PC-9 (cell line): ENCODE measurements around the gene CD209. TPM values are rescaled to one million over a fixed set of nuclear protein-coding genes. Genes with fewer than 3 reads are reported as not detected.

Source experiments
- BruUV-seq: library from RNA; stranded (reverse); fragments of 400-500 nt; replicated peaks from 2 replicates; lab custom pipeline; 2021; lab: Mats Ljungman, UMichigan
- CTCF ChIA-PET: fragments of 300-600 bp; sonication (Branson Sonifier 250); formaldehyde crosslinking; loops from one replicate; lab custom pipeline; 2022; ENCODE audit warnings: antibody characterized with exemption; lab: Charles Lee
- POLR2A ChIA-PET: fragments of 300-600 bp; sonication (Branson Sonifier 250); formaldehyde crosslinking; loops from one replicate; lab custom pipeline; 2022; ENCODE audit warnings: antibody characterized with exemption; ENCODE audit not compliant: unreplicated experiment; lab: Charles Lee
- DNase-seq, 2 experiments: peaks; one replicate each; pipeline versions ENCODE4 v3.0.0 to v3.0.0-alpha.2; 2015 to 2022; ENCODE audit warnings: mixed read lengths in 1 of 2
- H2AFZ ChIP-seq: fragments of 200-600 bp; sonication (generic); 2 replicates; pipeline ENCODE4 v1.8.1; 2017; ENCODE audit warnings: antibody characterized with exemption
- H3F3A ChIP-seq: fragments of 200-600 bp; sonication (generic); 2 replicates; pipeline ENCODE4 v1.8.1; 2017; ENCODE audit warnings: antibody characterized with exemption, mild to moderate bottlenecking, low read depth; ENCODE audit not compliant: insufficient read depth
- H3K27ac ChIP-seq: fragments of 200-600 bp; sonication (generic); 2 replicates; pipeline ENCODE4 v1.6.1; 2016; ENCODE audit warnings: mixed run types
- H3K27me3 ChIP-seq: fragments of 200-600 bp; sonication (generic); 2 replicates; pipeline ENCODE4 v1.6.1; 2016; ENCODE audit warnings: low read depth, mixed run types; ENCODE audit not compliant: insufficient read depth
- H3K36me3 ChIP-seq: fragments of 200-600 bp; sonication (generic); 2 replicates; pipeline ENCODE4 v1.6.1; 2016; ENCODE audit warnings: low read depth, mixed run types
- H3K4me1 ChIP-seq: fragments of 200-600 bp; sonication (generic); replicated peaks from 2 replicates; pipeline ENCODE4 v1.6.1; 2016; ENCODE audit warnings: mixed run types; ENCODE audit not compliant: insufficient read depth
- H3K4me2 ChIP-seq: fragments of 200-600 bp; sonication (generic); 2 replicates; pipeline ENCODE4 v1.6.1; 2017; ENCODE audit warnings: mixed run types
- H3K4me3 ChIP-seq: fragments of 200-600 bp; sonication (generic); 2 replicates; pipeline ENCODE4 v1.6.1; 2016; ENCODE audit warnings: mixed run types
- H3K79me2 ChIP-seq: fragments of 200-600 bp; sonication (generic); 2 replicates; pipeline ENCODE4 v1.6.1; 2017; ENCODE audit warnings: low read depth, mixed run types
- H3K9me2 ChIP-seq: fragments of 200-600 bp; sonication (generic); 2 replicates; pipeline ENCODE4 v1.8.1; 2017; ENCODE audit warnings: mild to moderate bottlenecking; ENCODE audit not compliant: insufficient read depth
- H3K9me3 ChIP-seq: fragments of 200-600 bp; sonication (generic); 2 replicates; pipeline ENCODE4 v1.8.1; 2016; ENCODE audit warnings: low read depth; ENCODE audit not compliant: insufficient read depth
- H4K20me1 ChIP-seq: fragments of 200-600 bp; sonication (generic); 2 replicates; pipeline ENCODE4 v1.8.1; 2017; ENCODE audit not compliant: insufficient read depth
- EZH2 ChIP-seq: fragments of 200-600 bp; sonication (generic); IDR thresholded peaks from 2 replicates; pipeline ENCODE4 v1.8.0; 2017; ENCODE audit warnings: antibody characterized with exemption, low read depth
- intact Hi-C: fragments of 100-400 bp; cut with micrococcal nuclease; formaldehyde crosslinking; loops from one replicate; pipeline ENCODE4 v1.10.0; 2022; ENCODE audit not compliant: unreplicated experiment
- total RNA-seq: library from RNA; stranded (reverse); gene quantifications from 2 replicates; pipeline ENCODE4 v1.2.3, GENCODE V29; 2021
- TF ChIP-seq, protein P1 (sequence below): fragments of 200-600 bp; sonication (generic); conservative IDR thresholded peaks from 2 replicates; pipeline ENCODE4 v1.6.1; 2017; ENCODE audit warnings: mixed run types, antibody characterized with exemption, mild to moderate bottlenecking, moderate library complexity

Gene CD209
- total RNA-seq, 1 experiment from 2014 or later: not detected

DNA sequence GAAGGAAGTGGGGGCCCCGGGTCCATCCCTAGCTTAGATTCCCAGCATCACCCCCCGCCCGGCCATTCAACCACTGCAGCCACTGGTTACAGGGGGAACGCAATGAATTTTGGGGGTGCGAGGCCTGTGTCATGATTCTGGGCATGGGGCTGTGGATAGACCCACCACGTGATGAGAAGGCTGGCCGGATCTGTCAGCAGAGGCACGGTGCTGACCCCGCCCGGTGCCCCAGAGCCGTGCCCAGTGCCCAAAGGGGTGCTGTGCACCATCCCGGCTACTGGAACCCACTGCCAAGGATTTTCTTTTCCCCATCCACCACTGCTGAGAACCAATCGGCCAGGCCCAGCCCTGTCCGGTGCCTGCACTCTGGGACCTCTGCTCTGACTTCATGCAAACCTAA is 43.1 kb upstream of the CD209 start:
- POLR2A ChIA-PET: no interaction called here
- Histone ChIP-seq H3F3A (peaks cover 26% of the 10 kb centered on the region; the same call in 1 of the 2 replicates), H3K9me3 (peaks cover 7% of the 10 kb centered on the region; the same call in 1 of the 2 replicates), H3K4me3 (no peak overlapping the region), H4K20me1 (no peaks in the 10 kb centered on the region), H3K9me2 (no peaks in the 10 kb centered on the region), H3K79me2 (no peaks in the 10 kb centered on the region), H3K36me3 (no peaks in the 10 kb centered on the region), H3K27me3 (no peaks in the 10 kb centered on the region), H2AFZ (no peak overlapping the region), H3K4me1 (peaks cover 25% of the 10 kb centered on the region), H3K27ac (no peak overlapping the region), H3K4me2 (no peak overlapping the region)
- intact Hi-C loops: loop anchor here (10.0 kb wide), 1 partner anchor 436 kb away; no protein-coding TSS in a partner anchor
- no peak for DNase-seq
- CTCF ChIA-PET: no interaction called here
- TF ChIP-seq, protein P1, sequence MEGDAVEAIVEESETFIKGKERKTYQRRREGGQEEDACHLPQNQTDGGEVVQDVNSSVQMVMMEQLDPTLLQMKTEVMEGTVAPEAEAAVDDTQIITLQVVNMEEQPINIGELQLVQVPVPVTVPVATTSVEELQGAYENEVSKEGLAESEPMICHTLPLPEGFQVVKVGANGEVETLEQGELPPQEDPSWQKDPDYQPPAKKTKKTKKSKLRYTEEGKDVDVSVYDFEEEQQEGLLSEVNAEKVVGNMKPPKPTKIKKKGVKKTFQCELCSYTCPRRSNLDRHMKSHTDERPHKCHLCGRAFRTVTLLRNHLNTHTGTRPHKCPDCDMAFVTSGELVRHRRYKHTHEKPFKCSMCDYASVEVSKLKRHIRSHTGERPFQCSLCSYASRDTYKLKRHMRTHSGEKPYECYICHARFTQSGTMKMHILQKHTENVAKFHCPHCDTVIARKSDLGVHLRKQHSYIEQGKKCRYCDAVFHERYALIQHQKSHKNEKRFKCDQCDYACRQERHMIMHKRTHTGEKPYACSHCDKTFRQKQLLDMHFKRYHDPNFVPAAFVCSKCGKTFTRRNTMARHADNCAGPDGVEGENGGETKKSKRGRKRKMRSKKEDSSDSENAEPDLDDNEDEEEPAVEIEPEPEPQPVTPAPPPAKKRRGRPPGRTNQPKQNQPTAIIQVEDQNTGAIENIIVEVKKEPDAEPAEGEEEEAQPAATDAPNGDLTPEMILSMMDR: no peak
- no peak for TF ChIP-seq EZH2
- BruUV-seq: no TSS peak

DNA sequence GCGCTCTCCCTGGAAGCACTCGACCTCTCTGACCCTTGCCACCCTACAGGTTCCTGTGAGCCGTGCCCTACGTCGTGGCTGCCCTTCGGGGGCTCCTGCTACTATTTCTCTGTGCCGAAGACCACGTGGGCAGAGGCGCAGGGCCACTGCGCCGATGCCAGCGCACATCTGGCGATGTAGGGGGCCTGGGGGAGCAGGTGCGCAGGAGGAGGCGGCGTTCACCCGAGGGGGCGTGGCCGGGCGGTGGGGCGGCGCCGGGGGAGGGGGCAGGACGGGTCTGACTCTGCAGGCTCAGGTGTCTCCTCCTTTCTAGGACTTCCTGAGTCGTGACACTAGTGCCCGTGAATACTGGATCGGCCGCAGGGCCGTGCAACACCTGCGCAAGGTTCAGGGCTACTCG is 42.1 kb upstream of the CD209 start:
- H3K4me1 ChIP-seq: peaks cover 30% of the 10 kb centered on the region
- H2AFZ ChIP-seq: peak overlapping the region; percentile 46
- no peaks in the 10 kb centered on the region for H3K79me2 ChIP-seq
- peaks cover 7% of the 10 kb centered on the region; the same call in 1 of the 2 replicates for H3K9me3 ChIP-seq
- BruUV-seq: no TSS peak
- ChIA-PET POLR2A (no interaction called here), CTCF (no interaction called here)
- peak overlapping the region; percentile 73 for H3K4me2 ChIP-seq
- no peak overlapping the region for H3K27ac ChIP-seq
- H3K9me2 ChIP-seq: no peaks in the 10 kb centered on the region
- no peak for TF ChIP-seq EZH2
- TF ChIP-seq, protein P1: no peak
- peaks cover 35% of the 10 kb centered on the region for H3F3A ChIP-seq
- H3K27me3 ChIP-seq: no peaks in the 10 kb centered on the region
- DNase-seq: peak in 1 of 2 experiments; percentile 40
- no peaks in the 10 kb centered on the region for H4K20me1 ChIP-seq
- intact Hi-C loops: no loop called here
- no peaks in the 10 kb centered on the region for H3K36me3 ChIP-seq
- peak overlapping the region; percentile 27 for H3K4me3 ChIP-seq

DNA sequence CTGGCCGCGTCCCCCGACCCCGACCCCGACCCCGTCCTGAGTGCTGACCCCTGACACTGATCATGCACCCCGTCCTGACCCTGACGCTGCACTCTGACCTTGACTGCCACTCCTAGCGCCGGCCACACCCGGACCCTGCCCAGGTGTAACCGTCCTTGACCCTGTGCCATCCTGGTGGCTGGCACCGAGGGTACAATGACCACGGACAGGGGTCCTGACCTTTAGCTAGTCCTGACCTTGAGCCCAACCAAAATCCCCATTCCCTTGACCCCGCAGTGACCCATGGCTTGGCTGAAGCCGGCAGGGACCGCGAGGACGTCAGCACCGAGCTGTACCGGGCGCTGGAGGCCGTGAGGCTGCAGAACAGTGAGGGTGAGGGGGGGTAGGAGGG is 41.6 kb upstream of the CD209 start:
- Histone ChIP-seq H4K20me1 (no peaks in the 10 kb centered on the region), H3K79me2 (no peaks in the 10 kb centered on the region), H3K4me3 (no peak overlapping the region; the same call in 1 of the 2 replicates), H3K9me3 (peaks cover 7% of the 10 kb centered on the region; the same call in 1 of the 2 replicates), H3K27me3 (no peaks in the 10 kb centered on the region), H3K36me3 (no peaks in the 10 kb centered on the region), H3F3A (peaks cover 38% of the 10 kb centered on the region), H2AFZ (no peak overlapping the region), H3K4me1 (peaks cover 32% of the 10 kb centered on the region), H3K4me2 (no peak overlapping the region), H3K9me2 (no peaks in the 10 kb centered on the region), H3K27ac (no peak overlapping the region)
- ChIA-PET CTCF (no interaction called here), POLR2A (no interaction called here)
- DNase-seq: no peak
- TF ChIP-seq, protein P1: no peak
- no peak for TF ChIP-seq EZH2
- intact Hi-C loops: no loop called here
- no TSS peak for BruUV-seq
